ENCODE data around the gene VWA7. TPM values are rescaled to one million over a fixed set of nuclear protein-coding genes. Genes with fewer than 3 reads are reported as not detected.

Gene VWA7
- polyA plus RNA-seq, 1 of the 3 experiments (the other 2 are of a cell fraction), result 0.56 TPM

DNA sequence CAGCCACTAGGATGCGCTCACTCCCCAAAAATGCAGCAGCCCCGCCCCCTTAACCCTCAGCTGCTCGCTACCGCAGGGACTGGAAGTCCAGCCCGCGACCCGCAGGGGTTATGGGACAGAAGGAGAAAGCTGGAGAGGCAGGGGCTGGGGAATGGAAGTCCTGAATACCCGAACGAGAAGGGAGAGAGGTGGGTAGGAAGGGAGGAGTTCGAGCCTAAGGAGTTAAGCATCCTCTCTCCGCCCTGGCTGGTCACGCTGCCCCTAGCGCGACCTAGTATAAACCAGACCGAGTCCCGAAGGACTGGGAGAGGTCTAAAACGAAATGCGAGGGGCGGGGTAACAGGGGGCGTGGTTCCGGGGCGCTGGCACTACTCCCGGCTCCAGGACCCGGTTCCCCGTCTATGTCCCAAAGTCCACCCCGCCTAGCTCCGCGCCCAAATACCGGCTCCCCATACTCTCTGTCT is 47.6 kb downstream of the VWA7 start (continued):
- TF ChIP-seq, protein P1, sequence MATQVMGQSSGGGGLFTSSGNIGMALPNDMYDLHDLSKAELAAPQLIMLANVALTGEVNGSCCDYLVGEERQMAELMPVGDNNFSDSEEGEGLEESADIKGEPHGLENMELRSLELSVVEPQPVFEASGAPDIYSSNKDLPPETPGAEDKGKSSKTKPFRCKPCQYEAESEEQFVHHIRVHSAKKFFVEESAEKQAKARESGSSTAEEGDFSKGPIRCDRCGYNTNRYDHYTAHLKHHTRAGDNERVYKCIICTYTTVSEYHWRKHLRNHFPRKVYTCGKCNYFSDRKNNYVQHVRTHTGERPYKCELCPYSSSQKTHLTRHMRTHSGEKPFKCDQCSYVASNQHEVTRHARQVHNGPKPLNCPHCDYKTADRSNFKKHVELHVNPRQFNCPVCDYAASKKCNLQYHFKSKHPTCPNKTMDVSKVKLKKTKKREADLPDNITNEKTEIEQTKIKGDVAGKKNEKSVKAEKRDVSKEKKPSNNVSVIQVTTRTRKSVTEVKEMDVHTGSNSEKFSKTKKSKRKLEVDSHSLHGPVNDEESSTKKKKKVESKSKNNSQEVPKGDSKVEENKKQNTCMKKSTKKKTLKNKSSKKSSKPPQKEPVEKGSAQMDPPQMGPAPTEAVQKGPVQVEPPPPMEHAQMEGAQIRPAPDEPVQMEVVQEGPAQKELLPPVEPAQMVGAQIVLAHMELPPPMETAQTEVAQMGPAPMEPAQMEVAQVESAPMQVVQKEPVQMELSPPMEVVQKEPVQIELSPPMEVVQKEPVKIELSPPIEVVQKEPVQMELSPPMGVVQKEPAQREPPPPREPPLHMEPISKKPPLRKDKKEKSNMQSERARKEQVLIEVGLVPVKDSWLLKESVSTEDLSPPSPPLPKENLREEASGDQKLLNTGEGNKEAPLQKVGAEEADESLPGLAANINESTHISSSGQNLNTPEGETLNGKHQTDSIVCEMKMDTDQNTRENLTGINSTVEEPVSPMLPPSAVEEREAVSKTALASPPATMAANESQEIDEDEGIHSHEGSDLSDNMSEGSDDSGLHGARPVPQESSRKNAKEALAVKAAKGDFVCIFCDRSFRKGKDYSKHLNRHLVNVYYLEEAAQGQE (IDR thresholded peaks at IDR 0.05; ENCODE audit: low read depth, low read length), result 0 out of 2 replicates have a peak, but pooled peaks have one; percentile 10
- 0 out of 2 replicates have a peak, but pooled peaks have one; percentile 20 for TF ChIP-seq RXRA (IDR thresholded peaks at IDR 0.05; ENCODE audit: borderline replicate concordance, low read depth)
- peak; percentile 79 for TF ChIP-seq RAD21 (IDR thresholded peaks at IDR 0.05; ENCODE audit: low read length)
- peak; percentile 2 for TF ChIP-seq CHD2 (IDR thresholded peaks at IDR 0.05; ENCODE audit: low read length, partially characterized antibody)
- TF ChIP-seq, protein P2, sequence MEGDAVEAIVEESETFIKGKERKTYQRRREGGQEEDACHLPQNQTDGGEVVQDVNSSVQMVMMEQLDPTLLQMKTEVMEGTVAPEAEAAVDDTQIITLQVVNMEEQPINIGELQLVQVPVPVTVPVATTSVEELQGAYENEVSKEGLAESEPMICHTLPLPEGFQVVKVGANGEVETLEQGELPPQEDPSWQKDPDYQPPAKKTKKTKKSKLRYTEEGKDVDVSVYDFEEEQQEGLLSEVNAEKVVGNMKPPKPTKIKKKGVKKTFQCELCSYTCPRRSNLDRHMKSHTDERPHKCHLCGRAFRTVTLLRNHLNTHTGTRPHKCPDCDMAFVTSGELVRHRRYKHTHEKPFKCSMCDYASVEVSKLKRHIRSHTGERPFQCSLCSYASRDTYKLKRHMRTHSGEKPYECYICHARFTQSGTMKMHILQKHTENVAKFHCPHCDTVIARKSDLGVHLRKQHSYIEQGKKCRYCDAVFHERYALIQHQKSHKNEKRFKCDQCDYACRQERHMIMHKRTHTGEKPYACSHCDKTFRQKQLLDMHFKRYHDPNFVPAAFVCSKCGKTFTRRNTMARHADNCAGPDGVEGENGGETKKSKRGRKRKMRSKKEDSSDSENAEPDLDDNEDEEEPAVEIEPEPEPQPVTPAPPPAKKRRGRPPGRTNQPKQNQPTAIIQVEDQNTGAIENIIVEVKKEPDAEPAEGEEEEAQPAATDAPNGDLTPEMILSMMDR (IDR thresholded peaks at IDR 0.05), result no peak
- no peak; the same call in 1 of the 2 replicates for TF ChIP-seq NFIC (IDR thresholded peaks at IDR 0.05; ENCODE audit: borderline replicate concordance)

DNA sequence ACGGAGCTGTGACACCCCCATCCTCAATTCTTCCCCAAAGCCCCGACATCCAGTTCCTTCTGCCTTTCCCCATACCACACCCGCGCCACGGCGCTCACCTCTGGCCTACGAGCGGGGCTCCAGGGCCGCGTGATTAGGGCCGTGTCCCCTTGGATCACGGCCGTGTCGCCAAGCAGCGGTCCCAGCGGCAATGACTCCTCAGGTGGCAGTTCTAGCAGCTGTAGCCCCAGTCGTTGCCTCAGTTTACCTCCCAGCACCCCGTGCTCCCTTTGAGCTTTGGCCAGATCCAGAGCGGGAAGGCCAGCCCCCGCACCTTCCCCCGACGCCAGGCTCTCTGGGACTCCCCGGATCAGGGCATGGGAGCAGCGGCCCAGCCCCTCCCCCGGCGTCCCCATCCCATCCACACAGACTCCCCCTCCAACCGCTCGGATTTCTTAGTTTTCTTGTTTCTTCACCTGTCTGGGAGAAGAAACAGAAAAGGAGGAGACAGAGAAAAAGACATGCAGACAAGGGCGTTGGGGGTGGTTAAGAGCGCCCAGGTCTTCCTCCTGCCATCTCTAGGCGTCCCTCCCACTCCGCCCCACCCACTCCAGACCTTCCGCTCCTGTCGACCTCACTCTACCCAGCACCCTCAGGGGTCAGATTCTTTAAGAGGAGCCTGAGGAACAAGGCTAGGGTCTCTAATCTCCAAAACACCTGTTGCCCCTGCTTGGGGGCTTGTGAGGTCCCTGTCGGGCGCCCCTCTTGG is 48.2 kb downstream of the VWA7 start, which contains the start of gene DDAH2:
TSS of gene DDAH2 (minus strand) at position 533 of the 748 bp plus-strand sequence. CDS start at position 395, 138 bp downstream.
- H3K4me2 ChIP-seq, result peak within 1 kb of the TSS; percentile 98
- H3K9ac ChIP-seq, result peak within 1 kb of the TSS; percentile 98
- peak within 1 kb of the TSS; percentile 90 to 93 for H3K4me3 ChIP-seq (ENCODE audit: low read depth in 2 of 2, low read length in 1 of 2)
- no peaks in the 10 kb centered on the region for H3K9me3 ChIP-seq
- H4K20me1 ChIP-seq (ENCODE audit: insufficient read depth), result peaks cover 21% of the 10 kb centered on the region
- H3K4me1 ChIP-seq (ENCODE audit: control insufficient read depth in 1 of 2, insufficient read depth in 2 of 2, low read depth in 1 of 2, low read length in 1 of 2), result peaks cover 13 to 20% of the 10 kb centered on the region in 2 experiments; a peak in 1 of 4 replicates
- WGBS (ENCODE audit: low lambda C conversion rate), result 41% methylated on average over 30 of the region's 36 CpGs
- peaks cover 44% of the 10 kb centered on the region for H3F3A ChIP-seq (replicated peaks; ENCODE audit: insufficient read depth)
- no peaks in the 10 kb centered on the region for H3K27me3 ChIP-seq (ENCODE audit: insufficient read depth)
- peaks cover 40% of the 10 kb centered on the region for H3K79me2 ChIP-seq (ENCODE audit: insufficient read depth)
- H3K27ac ChIP-seq (ENCODE audit: low read depth in 2 of 2, low read length in 1 of 2), result peak within 1 kb of the TSS; percentile 94
- peaks cover 52 to 55% of the 10 kb centered on the region in 2 experiments for H3K36me3 ChIP-seq (replicated peaks in 1 of 2; ENCODE audit: control insufficient read depth in 1 of 2, insufficient read depth in 2 of 2, low read length in 1 of 2)
- ChIA-PET POLR2A (interaction anchor here (0.6 to 2.0 kb wide), 10 partner anchors 14 to 182 kb away, joined by 3 to 10 read pairs (median 4); partner anchors contain the start of genes ABHD16A, ATP6V1G2, HSPA1B and LSM2), CTCF (interaction anchor here (0.7 to 7.3 kb wide), 41 partner anchors 8 to 230 kb away, joined by 3 to 45 read pairs (median 4); partner anchors contain the start of genes ABHD16A, EHMT2, GPANK1 and HSPA1B)
- no peaks in the 10 kb centered on the region for H3K9me2 ChIP-seq
- H2AFZ ChIP-seq (ENCODE audit: low read depth), result peak within 1 kb of the TSS; percentile 67
- TF ChIP-seq, protein P2 (IDR thresholded peaks at IDR 0.05), result peak; percentile 80
- no peak for TF ChIP-seq RAD21 (IDR thresholded peaks at IDR 0.05; ENCODE audit: low read length)
- TF ChIP-seq, protein P3, sequence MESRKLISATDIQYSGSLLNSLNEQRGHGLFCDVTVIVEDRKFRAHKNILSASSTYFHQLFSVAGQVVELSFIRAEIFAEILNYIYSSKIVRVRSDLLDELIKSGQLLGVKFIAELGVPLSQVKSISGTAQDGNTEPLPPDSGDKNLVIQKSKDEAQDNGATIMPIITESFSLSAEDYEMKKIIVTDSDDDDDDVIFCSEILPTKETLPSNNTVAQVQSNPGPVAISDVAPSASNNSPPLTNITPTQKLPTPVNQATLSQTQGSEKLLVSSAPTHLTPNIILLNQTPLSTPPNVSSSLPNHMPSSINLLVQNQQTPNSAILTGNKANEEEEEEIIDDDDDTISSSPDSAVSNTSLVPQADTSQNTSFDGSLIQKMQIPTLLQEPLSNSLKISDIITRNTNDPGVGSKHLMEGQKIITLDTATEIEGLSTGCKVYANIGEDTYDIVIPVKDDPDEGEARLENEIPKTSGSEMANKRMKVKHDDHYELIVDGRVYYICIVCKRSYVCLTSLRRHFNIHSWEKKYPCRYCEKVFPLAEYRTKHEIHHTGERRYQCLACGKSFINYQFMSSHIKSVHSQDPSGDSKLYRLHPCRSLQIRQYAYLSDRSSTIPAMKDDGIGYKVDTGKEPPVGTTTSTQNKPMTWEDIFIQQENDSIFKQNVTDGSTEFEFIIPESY (IDR thresholded peaks at IDR 0.05; ENCODE audit: borderline replicate concordance, low read depth), result no peak
- DNase-seq, result no peak

Measured in SK-N-SH (cell line).